ENCODE data around the gene RNF180. TPM values are rescaled to one million over a fixed set of nuclear protein-coding genes. Genes with fewer than 3 reads are reported as not detected.

RNF180 gene
- total and polyA plus RNA-seq, 2 of the 8 experiments (the other 6 are each of a cell fraction or from before 2014, with no cell fraction given) = 0.39 to 2.3 TPM

GRCh38 chr5:64165500-64166200, at the start of gene RNF180 (continued):
- TF ChIP-seq MAX (IDR thresholded peaks at IDR 0.05) = peak; percentile 23
- TF ChIP-seq TAF1 (IDR thresholded peaks at IDR 0.05; ENCODE audit: low read depth, low read length) = peak; percentile 46
- TF ChIP-seq RBBP5 (IDR thresholded peaks at IDR 0.05; ENCODE audit: borderline replicate concordance, low read depth, low read length) = peak; percentile 88; the same call in 1 of the 2 replicates
- peak; percentile 71; the same call in 1 of the 2 replicates for TF ChIP-seq SUZ12 (IDR thresholded peaks at IDR 0.05; ENCODE audit: low read length)
- TF ChIP-seq BACH1 (IDR thresholded peaks at IDR 0.05; ENCODE audit: low read length) = no peak
- TF ChIP-seq KDM4A (IDR thresholded peaks at IDR 0.05; ENCODE audit: low read depth, low read length, severe bottlenecking) = peak; percentile 70
- no peak for TF ChIP-seq YY1 (IDR thresholded peaks at IDR 0.05; ENCODE audit: low read depth, low read length)
- no peak for TF ChIP-seq KDM5A (IDR thresholded peaks at IDR 0.05; ENCODE audit: low read length)
- peak in 1 of 2 experiments; percentile 65; a peak in 1 of 3 replicates for TF ChIP-seq POLR2A (IDR thresholded peaks at IDR 0.05; ENCODE audit: control extremely low read depth in 1 of 2, low read depth in 2 of 2, low read length in 2 of 2)
- TF ChIP-seq TBP (IDR thresholded peaks at IDR 0.05; ENCODE audit: low read depth, low read length) = peak; percentile 37; the same call in 1 of the 2 replicates
- TF ChIP-seq EZH2 (IDR thresholded peaks at IDR 0.05; ENCODE audit: low read depth, low read length, severe bottlenecking) = peak; percentile 59
